DMS153 treated with DMSO at 0.1 percent for 48 hours (cell line): ENCODE data around the gene SIGLEC5.
"Not testable (repeated sequence)": the region's sequence is repeated elsewhere in the genome, so short reads cannot be mapped to it uniquely, and the experiment has no call there.

Source experiments
- DNase-seq: peaks from one replicate; lab custom pipeline; 2025; ENCODE audit not compliant: unreplicated experiment; lab: John Stamatoyannopoulos, UW

The SIGLEC5 gene

DNA sequence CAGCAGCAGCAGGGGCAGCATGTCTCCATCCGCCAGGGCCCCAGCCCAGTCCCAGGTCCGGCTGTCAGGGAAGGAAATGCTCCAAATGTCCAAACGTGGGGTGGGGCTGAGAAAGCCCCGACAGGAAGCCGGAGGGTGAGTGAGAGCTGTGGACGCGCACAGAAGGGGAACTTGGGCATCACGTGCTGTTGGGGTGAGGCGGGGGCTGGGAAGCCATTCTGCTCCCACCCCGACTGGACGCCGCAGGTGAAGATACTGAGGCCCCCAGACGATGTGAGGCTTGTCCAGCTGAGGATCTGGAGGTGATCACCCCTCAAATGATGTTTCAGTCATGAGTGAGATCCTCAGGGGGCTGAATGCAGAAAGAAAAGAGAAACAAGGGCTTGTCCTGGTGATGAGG, at the start of gene SIGLEC5:
Gene SIGLEC5 (minus strand): TSS at position 87 of the 400 bp plus-strand sequence. CDS start 66 bp downstream, at position 21.
- DNase-seq = not testable (repeated sequence)

DNA sequence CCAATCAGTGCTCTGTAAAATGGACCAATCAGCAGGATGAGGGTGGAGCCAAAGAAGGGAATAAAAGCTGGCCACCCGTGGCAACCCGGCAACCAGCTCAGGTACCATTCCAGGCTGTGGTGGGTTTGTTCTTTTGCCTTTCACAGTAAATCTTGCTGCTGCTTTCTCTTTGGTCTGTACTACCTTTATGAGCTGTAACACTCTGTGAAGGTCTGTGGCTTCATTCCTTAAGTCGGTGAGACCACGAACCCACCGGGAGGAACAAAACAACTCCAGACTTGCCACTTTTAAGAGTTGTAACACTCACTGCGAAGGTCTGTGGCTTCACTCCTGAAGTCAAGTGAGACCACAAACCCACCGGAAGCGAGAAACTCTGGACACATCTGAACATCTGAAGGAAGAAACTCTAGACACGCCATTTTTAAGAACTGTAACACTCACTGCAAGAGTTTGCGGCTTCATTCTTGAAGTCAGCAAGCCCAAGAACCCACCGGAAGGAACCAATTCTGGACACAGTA, 46.4 kb upstream of the SIGLEC5 start:
- DNase-seq = no peak

GRCh38 chr19:51675911-51676565, 45.8 kb upstream of the SIGLEC5 start:
- DNase-seq = not testable (repeated sequence)

DNA sequence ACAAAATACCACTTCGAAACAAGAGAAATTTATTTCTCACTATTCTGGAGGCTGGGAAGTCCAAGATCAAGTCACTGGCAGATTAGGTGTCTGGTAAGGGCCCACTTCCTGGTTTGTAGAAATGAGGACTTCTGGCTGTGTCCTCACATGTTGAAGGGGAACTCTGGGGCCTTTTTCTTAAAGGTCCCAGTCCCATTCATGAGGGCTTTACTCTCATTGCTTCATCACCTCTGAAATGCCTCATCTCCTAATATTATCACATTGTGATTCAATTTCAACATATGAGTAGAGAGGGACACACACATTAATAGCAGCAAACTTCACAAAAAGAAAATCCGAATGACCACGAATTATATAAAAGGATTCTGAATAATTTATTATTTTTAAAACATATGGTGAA, 38.0 kb upstream of the SIGLEC5 start:
- no peak for DNase-seq

- DNase-seq = no peak
Observed at GRCh38 chr19:51664997-51665396, 34.8 kb upstream of the SIGLEC5 start.

DNA sequence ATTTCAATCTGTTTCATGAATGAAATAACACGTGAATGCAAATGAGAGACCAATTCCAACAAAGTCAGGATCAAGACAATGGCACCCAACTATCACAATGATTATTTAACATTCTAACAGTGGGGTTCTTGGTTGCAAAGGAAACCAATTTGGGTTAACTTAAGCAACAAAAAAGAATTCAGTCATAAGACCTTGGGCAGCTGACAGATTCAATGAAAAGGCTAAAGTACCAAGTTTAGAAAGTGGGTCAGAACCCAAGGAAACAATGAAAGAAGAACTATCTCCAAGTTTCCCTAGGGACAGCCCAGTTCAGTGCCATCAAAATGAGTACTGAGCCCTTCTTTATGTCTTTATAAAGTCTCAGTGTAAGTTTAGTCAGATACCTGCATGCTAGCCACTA, 33.9 kb upstream of the SIGLEC5 start:
- no peak for DNase-seq

DNA sequence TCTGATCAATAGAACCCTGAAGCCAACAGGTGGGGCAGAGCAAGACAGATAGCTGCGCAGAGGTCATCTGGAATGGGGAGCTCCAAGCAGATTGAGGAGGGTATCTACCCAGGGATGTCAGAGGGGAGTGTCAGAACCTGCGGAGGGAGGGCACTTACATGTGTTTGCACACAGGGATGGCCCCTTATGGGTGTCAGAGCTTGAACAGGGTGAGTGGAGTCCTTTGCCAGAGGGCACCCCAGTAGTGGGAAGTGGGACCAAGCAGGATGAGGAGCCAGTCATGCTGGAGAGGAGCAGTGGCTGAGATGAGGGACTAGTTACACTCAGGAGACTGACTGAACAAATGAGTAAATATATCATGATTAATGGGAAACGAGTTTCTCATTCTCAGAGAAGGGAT, 33.4 kb upstream of the SIGLEC5 start:
- DNase-seq = no peak

DNA sequence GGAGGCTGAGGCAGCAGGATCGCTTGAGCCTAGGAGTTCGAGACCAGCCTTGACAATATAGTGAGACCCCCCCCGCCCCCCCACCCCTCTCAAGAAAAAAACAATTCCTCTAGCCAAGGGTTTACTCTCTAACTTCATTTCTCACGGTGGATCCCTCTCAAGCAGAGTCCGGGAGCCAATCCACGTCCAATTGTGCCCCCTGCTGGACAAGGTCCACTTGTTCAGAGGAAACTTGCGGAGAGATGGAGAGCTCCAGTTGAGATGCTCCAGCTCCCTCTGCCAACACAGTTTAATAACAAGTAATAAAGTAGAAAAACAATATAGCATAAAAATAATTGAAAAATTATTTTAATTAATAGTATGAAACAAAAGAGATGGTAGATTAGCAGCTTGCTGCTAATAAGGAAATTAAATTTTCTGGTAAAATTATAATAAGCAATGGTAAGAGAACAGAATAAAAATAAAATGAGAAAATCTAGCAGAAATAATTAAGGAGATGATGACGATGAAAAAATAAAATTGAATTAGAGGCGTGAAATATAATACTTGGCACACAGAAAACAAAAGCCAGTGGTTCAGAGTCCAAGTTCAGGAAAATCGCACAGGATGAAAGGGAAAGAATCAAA, 30.9 kb upstream of the SIGLEC5 start:
- DNase-seq = peak; percentile 29

DNA sequence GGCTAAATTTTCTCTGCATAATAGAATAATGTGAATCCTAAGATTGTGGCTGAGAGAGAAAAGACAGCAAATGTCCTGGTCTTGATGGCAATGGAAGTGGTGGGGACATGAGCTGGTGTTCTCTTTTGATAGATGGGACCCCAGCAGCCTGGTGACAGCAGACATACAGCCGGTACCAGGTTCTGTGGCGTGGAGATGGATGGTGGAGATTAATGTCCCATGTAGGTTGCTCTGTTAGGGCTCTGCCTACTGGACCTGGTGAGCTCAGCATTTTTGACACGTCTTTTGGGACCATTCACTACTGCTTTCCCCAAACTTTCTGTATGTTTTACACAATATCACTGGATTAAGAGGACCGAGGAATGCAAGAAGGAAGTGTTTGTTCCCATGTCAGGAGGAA, 24.6 kb upstream of the SIGLEC5 start:
- no peak for DNase-seq

DNA sequence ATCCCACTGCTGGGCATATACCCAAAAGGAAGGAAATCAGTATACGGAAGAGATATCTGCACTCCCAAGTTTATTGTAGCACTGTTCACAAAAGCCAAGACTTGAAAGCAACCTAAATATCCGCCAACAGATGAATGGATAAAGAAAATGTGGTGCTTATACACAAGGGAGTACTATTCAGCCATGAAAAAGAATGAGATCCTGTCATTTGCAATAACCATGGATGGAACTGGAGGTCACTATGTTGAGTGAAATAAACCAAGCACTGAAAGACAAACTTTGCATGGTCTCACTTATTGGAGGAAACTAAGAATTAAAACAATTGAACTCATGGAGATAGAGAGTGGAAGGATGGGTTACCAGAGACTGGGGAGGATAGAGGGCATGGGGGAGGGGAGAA, 23.0 kb upstream of the SIGLEC5 start:
- no peak for DNase-seq

- DNase-seq = no peak
Observed at GRCh38 chr19:51652266-51652665, 22.1 kb upstream of the SIGLEC5 start.

GRCh38 chr19:51651216-51651846, 21.1 kb upstream of the SIGLEC5 start:
- DNase-seq = no peak

DNA sequence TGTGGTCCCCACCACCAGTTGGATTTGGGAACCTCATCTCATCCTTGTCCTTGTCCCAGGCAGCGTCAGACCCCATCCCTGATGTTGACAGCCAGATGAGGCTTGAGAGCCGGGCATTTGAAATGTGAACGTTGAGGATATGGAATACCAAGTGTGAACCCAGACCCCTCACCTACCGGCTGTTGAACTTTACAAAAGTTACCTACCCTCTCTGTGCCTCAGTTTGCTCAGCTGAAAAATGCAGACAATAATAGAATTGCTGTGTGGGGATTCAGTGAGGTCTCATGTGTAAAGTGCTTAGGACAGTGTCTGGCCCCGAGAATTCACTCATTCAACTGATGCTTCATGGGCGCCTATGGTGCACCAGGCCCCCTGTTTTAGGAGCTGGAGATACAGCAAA, 17.1 kb upstream of the SIGLEC5 start:
- DNase-seq = no peak

- DNase-seq = not testable (repeated sequence)
Observed at GRCh38 chr19:51646730-51647129, 16.5 kb upstream of the SIGLEC5 start, which contains the start of gene SIGLEC14. Gene SIGLEC14, minus strand, starts transcription at chr19:51646825. Its CDS starts 66 bp downstream, at chr19:51646759.

GRCh38 chr19:51644636-51645271, 14.6 kb upstream of the SIGLEC5 start:
- DNase-seq = no peak

DNA sequence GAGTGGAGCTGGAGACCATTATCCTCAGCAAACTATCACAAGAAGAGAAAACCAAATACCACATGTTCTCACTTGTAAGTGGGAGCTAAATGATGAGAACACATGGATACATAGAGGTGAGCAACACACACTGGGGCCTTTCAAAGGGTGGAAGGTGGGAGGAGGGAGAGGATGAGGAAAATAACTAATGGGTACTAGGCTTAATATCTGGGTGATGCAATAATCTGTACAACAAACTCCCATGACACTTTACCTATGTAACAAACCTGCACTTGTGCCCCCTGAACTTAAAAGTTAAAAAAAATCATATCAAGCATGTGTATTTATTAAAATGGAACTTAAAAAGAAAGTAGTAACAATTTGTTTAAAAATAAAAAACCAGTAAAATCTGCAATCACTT, 11.4 kb upstream of the SIGLEC5 start:
- no peak for DNase-seq

DNA sequence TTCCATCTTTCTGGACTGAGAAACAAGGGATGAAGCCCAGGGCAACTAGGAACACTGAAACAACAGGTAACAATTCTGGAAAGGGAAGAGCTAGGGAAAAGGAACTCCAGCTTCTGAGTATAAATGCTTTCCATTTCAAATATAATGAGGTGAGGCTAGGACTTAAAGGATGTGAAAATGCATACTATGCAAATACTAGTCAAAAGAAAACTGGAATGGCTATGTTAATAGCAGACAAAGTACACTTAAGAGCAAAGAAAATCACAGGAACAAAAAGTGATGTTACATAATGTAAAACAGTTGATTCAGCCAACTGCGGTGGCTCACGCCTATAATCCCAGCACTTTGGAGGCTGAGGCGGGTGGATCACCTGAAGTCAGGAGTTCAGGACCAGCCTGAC, 10.2 kb upstream of the SIGLEC5 start:
- no peak for DNase-seq

- DNase-seq = no peak
Observed at GRCh38 chr19:51639916-51640315, 9.7 kb upstream of the SIGLEC5 start.

DNA sequence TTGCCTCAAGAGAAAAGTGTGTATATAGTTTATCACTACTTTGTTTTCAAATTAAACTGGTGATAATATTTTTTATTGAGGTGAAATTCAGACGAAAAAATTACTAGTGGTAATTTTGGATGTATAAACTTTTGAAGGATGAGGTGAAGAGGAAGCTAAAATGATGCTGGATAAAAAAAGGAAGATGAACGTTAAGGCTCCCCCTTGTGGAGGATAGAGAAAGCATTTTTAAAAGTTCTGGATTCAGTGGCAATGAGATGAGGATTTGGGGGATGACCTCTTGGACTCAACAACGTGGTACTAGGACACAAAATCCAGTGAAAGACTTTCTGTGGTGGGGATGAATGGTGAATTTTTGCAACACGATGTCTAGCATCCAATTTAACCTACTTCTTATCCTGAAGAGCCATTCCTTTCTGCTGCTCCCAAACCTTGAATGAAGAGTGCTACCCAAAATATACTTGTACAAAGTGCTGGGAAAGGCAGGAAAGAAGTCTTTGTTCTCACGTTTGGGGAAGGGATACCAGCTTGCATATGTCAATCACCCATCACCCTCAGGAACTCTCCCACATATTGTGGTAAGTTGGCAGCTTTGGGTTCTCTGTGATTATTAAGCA, 7.3 kb upstream of the SIGLEC5 start:
- no peak for DNase-seq

DNA sequence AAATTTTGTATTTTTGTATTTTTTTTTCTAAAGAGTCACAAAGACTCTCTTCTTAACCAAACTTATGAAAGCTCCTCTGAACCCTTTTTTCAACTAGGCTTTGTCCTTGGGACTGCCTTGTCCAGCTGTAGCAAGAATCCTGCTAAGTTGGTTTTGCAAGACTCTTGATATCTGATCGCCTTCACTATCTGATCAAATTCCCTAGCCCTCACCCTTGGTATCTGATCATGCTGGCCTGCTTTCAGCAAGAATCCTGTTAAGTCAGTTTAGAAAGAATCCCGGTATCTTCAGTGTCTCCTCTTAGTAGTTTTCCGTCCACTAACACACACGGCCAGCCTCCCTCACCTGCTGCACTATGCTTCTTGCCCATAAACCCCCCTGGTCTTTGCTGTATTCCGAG, 1.9 kb upstream of the SIGLEC5 start:
- no peak for DNase-seq
